Activated naive CD8-positive, alpha-beta T cell treated with anti-CD3 and anti-CD28 coated beads, Interleukin-2, amount 50 U/mL, for 24 hours (primary cell): Measurements from ENCODE around the gene TANK.
"Not testable (repeated sequence)": the region's sequence is repeated elsewhere in the genome, so short reads cannot be mapped to it uniquely, and the experiment has no call there.

Source experiments
- ATAC-seq: fragments of 150-1000 bp; cut with Tn5 transposase; one replicate; pipeline ENCODE4 v1.10.0; 2021
- DNase-seq: peaks from one replicate; pipeline ENCODE4 v3.0.0; 2021
- H3K27ac Mint-ChIP-seq: one replicate; pipeline ENCODE4 v1.8.0; 2021; ENCODE audit warnings: mild to moderate bottlenecking, mixed read lengths
- H3K27me3 Mint-ChIP-seq: one replicate; pipeline ENCODE4 v1.8.0; 2021; ENCODE audit warnings: mixed read lengths
- H3K36me3 Mint-ChIP-seq: one replicate; pipeline ENCODE4 v1.8.0; 2021; ENCODE audit warnings: low read depth, mixed read lengths
- H3K4me1 Mint-ChIP-seq: one replicate; pipeline ENCODE4 v1.8.0; 2021; ENCODE audit warnings: mixed read lengths
- H3K4me3 Mint-ChIP-seq: one replicate; pipeline ENCODE4 v1.8.0; 2021; ENCODE audit warnings: mild to moderate bottlenecking, moderate library complexity, mixed read lengths
- H3K9me3 Mint-ChIP-seq: one replicate; pipeline ENCODE4 v1.8.0; 2021; ENCODE audit warnings: mixed read lengths

TANK gene

DNA sequence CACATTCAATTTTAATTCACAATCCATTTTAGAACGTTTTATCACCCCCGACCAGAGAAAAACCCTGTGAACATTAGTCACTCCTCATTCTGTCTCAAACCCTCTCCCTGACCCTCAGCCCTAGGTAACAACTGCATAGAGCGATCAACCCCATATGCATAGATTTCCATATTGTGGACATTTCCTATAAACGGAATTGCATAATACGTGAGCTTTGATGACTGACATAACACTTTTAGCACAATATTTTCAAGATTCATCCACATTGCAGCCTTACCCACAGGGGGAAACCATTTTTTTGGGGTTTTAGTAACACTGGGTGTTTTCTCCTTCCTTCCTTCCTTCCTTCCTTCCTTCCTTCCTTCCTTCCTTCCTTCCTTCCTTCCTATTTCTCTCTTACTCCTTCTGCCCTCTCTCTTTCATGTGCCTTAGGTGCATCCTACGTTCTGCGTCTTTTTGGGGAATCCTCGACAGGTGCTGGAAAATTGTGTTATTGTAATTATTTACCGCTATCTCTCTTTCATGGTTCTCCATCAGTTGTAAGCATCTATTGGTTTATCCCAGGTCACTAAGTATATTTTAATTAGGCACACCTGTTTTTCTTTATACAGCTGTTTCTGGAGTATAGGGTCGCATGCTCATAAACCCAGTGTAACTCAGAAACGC lies 118.5 kb downstream of the TANK start:
- H3K27me3 Mint-ChIP-seq, H3K4me3 Mint-ChIP-seq, H3K36me3 Mint-ChIP-seq, DNase-seq, H3K9me3 Mint-ChIP-seq, H3K4me1 Mint-ChIP-seq, H3K27ac Mint-ChIP-seq, ATAC-seq: not testable (repeated sequence)

DNA sequence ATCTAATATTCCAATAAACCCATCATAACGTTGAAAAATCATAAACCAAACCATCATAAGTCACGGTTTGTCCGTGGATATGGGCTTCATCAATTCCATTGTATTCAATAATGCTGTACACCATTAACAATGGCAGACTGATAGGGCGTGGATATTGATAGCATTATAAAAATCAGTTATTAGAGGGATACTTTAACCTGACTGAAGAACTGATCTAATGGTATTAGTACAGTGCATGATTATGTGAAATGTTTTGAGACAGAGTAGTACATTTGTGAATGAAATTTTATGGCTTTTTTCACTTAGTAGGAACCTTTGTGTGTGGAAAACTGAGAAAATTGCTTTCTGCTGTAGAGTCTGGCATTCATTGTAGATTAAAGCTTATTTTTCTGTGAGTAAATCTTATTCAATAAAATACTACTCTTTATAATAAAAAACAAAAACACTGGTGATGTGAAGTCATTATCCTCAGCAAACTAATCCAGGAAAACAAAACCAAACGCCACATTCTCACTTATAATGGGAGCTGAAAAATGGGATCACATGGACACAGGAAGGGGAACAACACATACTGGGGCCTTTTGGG lies 119.1 kb downstream of the TANK start:
- not testable (repeated sequence) for ATAC-seq, H3K27me3 Mint-ChIP-seq, DNase-seq, H3K4me1 Mint-ChIP-seq, H3K9me3 Mint-ChIP-seq, H3K4me3 Mint-ChIP-seq, H3K27ac Mint-ChIP-seq, H3K36me3 Mint-ChIP-seq

DNA sequence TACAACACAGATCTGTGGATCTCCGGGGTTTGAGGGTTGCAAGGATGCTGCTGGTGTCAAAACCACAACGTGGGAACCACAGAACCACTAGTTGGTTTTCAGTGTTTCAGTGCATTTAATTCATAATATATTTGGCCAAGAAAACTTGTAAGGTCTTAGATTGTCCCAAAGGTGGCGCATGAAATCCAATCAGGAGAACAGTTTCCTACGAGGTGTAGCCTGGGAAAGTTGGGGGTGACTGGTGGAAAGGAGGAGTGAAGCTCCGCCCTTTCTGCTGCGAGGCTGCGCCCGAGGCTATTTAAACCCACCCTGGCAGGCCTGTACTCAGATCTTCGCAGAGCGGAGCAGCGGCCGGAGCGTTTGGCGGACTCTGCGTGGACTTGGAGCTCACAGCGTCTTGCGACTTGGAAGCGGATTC lies 120.7 kb downstream of the TANK start:
- peak; percentile 15 for DNase-seq
- H3K27ac Mint-ChIP-seq, H3K36me3 Mint-ChIP-seq, H3K4me3 Mint-ChIP-seq, H3K9me3 Mint-ChIP-seq, H3K4me1 Mint-ChIP-seq, ATAC-seq, H3K27me3 Mint-ChIP-seq: not testable (repeated sequence)

DNA sequence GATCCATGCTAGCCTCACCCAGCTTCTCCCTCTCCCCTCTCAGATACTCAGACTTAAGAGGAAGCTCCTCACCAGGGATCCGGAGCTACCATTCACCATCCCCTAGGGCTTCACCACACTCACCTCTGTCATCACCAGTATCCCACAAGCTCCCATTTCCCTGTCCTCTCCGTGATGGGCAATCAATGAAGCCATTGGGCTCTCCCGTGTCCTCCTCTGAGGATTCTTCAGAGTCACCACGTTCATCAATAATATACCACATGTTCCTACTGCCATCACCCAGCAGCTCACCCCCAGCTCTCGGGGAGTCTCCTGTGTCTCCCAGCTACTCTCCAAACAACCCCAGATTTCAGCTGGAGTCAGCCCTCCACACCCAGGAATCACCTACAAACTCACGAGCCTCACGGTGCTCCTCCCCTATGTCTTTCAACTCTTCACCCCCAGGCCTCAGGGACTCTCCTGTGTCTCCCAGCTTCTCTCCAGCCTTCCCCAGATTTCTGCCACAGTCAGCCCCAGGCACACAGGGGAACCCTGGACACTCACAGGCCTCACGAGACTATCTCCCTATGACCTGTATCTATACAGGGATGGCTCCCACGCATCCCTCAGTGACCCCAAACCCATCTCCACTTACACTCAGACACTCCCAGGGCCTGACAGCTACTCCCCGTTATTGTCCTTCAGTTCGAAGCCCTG lies 121.5 kb downstream of the TANK start:
- not testable (repeated sequence) for DNase-seq, ATAC-seq, H3K4me1 Mint-ChIP-seq, H3K4me3 Mint-ChIP-seq, H3K27ac Mint-ChIP-seq, H3K9me3 Mint-ChIP-seq, H3K27me3 Mint-ChIP-seq, H3K36me3 Mint-ChIP-seq

DNA sequence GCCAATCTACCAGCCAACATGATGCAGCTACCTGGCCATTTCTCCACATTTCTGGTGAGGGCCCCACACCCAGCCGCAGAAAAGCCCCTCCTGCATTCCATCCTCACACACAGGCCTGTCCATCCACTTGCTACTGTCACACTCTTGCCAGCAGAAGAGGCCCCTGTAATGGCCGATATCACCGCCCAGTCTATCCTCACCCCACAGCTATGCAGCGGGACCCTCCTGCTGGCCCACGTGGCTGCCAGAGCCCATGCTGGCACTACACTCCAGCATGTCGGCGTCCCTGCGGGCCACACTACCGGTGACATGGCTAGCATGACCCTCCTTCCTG lies 122.0 kb downstream of the TANK start:
- not testable (repeated sequence) for H3K36me3 Mint-ChIP-seq, H3K9me3 Mint-ChIP-seq, H3K4me1 Mint-ChIP-seq, H3K27ac Mint-ChIP-seq, ATAC-seq, H3K27me3 Mint-ChIP-seq, H3K4me3 Mint-ChIP-seq, DNase-seq

DNA sequence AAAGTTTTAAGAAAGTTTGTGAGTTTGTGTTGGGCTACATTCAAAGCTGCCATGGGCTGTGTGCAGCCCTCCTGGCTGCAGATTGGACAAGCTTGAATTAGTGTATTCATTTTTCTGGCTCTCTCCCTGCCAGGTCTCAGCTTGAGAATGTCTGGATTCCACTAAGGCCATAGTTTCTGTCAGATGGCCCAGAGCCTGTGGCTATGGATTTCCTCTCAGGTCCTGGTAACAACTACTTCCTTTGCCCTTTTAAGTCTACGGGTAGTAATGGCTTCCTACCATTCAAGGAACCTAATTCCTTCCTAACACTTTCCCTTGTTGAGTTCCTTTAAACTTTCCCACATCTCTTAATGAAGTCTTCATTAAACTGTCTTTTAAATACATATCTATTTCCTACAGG lies 123.7 kb downstream of the TANK start:
- DNase-seq = no peak
- no peak for ATAC-seq
- no peaks in the 10 kb centered on the region for H3K36me3 Mint-ChIP-seq
- H3K27me3 Mint-ChIP-seq = peaks cover 14% of the 10 kb centered on the region
- no peaks in the 10 kb centered on the region for H3K9me3 Mint-ChIP-seq
- H3K4me3 Mint-ChIP-seq = no peak overlapping the region
- H3K27ac Mint-ChIP-seq = no peak overlapping the region
- no peaks in the 10 kb centered on the region for H3K4me1 Mint-ChIP-seq
